ENCODE measurements around the gene CADPS2.

Gene CADPS2

GRCh38 chr7:122600630-122601029 lies 285.6 kb downstream of the CADPS2 start:
- Histone ChIP-seq H3K27ac (ENCODE audit: low read length) (no peak overlapping the region), H3K79me2 (ENCODE audit: insufficient read depth, low read length) (no peaks in the 10 kb centered on the region), H3K4me1 (ENCODE audit: insufficient read depth, low read length) (no peaks in the 10 kb centered on the region), H3K9me3 (ENCODE audit: insufficient read depth, low read length, severe bottlenecking) (no peaks in the 10 kb centered on the region), H2AFZ (ENCODE audit: low read depth, low read length) (no peak overlapping the region), H3K27me3 (ENCODE audit: insufficient read depth, low read length, poor library complexity) (no peaks in the 10 kb centered on the region), H3K36me3 (ENCODE audit: insufficient read depth, low read length) (no peaks in the 10 kb centered on the region), H4K20me1 (ENCODE audit: insufficient read depth, low read length) (no peaks in the 10 kb centered on the region), H3K4me2 (ENCODE audit: insufficient read depth, low read length) (no peak overlapping the region), H3K4me3 (ENCODE audit: low read depth in 1 of 2, low read length in 2 of 2) (no peak overlapping the region), H3K9ac (ENCODE audit: low read depth, low read length) (no peak overlapping the region)
- no peak for TF ChIP-seq EZH2 (IDR thresholded peaks at IDR 0.05; ENCODE audit: borderline replicate concordance, low read depth, low read length, severe bottlenecking)
- TF ChIP-seq CTCF (IDR thresholded peaks at IDR 0.05; ENCODE audit: borderline replicate concordance, extremely low read depth, low read length, poor library complexity, severe bottlenecking) = no peak
- ATAC-seq (ENCODE audit: insufficient read depth, low read depth) (no peak), DNase-seq (no peak)

DNA sequence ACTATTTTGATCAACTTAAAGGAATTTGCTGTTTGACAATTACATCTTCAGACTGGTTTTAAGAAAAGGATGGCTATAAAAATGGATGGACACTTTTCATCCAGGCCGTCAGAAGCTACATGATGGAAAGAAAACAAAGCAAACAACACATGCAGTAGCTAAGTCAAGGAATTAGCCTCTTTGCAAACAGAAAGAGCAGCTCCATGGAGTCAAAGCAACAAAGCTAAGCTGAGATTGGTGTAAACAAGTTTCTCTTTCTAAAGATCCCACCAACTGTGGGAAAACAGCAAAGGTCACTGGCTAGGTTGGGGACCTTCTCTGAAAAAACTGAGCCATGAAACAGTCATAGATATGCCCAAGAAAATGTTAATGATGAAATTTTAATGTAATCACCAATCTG lies 286.2 kb downstream of the CADPS2 start:
- H3K9me3 ChIP-seq (ENCODE audit: insufficient read depth, low read length, severe bottlenecking) = no peaks in the 10 kb centered on the region
- H3K36me3 ChIP-seq (ENCODE audit: insufficient read depth, low read length) = no peaks in the 10 kb centered on the region
- no peak overlapping the region for H3K4me2 ChIP-seq (ENCODE audit: insufficient read depth, low read length)
- no peaks in the 10 kb centered on the region for H3K27me3 ChIP-seq (ENCODE audit: insufficient read depth, low read length, poor library complexity)
- H4K20me1 ChIP-seq (ENCODE audit: insufficient read depth, low read length) = no peaks in the 10 kb centered on the region
- no peak overlapping the region for H3K9ac ChIP-seq (ENCODE audit: low read depth, low read length)
- no peak overlapping the region for H2AFZ ChIP-seq (ENCODE audit: low read depth, low read length)
- DNase-seq (no peak), ATAC-seq (ENCODE audit: insufficient read depth, low read depth) (no peak)
- H3K4me3 ChIP-seq (ENCODE audit: low read depth in 1 of 2, low read length in 2 of 2) = no peak overlapping the region
- H3K79me2 ChIP-seq (ENCODE audit: insufficient read depth, low read length) = no peaks in the 10 kb centered on the region
- no peak overlapping the region for H3K27ac ChIP-seq (ENCODE audit: low read length)
- H3K4me1 ChIP-seq (ENCODE audit: insufficient read depth, low read length) = no peaks in the 10 kb centered on the region
- TF ChIP-seq EZH2 (IDR thresholded peaks at IDR 0.05; ENCODE audit: borderline replicate concordance, low read depth, low read length, severe bottlenecking) = no peak
- no peak for TF ChIP-seq CTCF (IDR thresholded peaks at IDR 0.05; ENCODE audit: borderline replicate concordance, extremely low read depth, low read length, poor library complexity, severe bottlenecking)

DNA sequence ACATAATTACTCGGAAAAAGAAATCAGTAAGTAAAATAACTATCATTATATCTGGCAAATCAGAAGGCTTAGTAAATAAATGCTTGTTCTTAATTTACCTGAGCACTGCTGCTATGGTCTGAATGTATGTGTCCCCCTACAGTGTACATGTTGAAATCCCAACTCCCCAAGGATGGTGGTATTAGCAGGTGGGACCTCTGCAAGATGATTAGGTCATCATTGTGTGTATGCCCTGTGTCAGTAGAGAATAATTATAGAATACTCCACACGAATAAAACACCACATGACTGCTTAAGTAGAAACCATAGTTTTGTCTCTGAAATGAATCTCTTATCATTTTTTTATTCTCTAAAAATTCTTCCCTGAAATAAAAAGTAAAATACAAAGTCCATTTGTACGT lies 289.0 kb downstream of the CADPS2 start:
- Histone ChIP-seq H3K4me1 (ENCODE audit: insufficient read depth, low read length) (no peaks in the 10 kb centered on the region), H2AFZ (ENCODE audit: low read depth, low read length) (no peak overlapping the region), H4K20me1 (ENCODE audit: insufficient read depth, low read length) (no peaks in the 10 kb centered on the region), H3K4me3 (ENCODE audit: low read depth in 1 of 2, low read length in 2 of 2) (no peak overlapping the region), H3K4me2 (ENCODE audit: insufficient read depth, low read length) (no peak overlapping the region), H3K27ac (ENCODE audit: low read length) (no peak overlapping the region), H3K27me3 (ENCODE audit: insufficient read depth, low read length, poor library complexity) (no peaks in the 10 kb centered on the region), H3K36me3 (ENCODE audit: insufficient read depth, low read length) (no peaks in the 10 kb centered on the region), H3K79me2 (ENCODE audit: insufficient read depth, low read length) (no peaks in the 10 kb centered on the region), H3K9me3 (ENCODE audit: insufficient read depth, low read length, severe bottlenecking) (no peaks in the 10 kb centered on the region), H3K9ac (ENCODE audit: low read depth, low read length) (no peak overlapping the region)
- no peak for DNase-seq
- no peak for ATAC-seq (ENCODE audit: insufficient read depth, low read depth)
- TF ChIP-seq CTCF (IDR thresholded peaks at IDR 0.05; ENCODE audit: borderline replicate concordance, extremely low read depth, low read length, poor library complexity, severe bottlenecking) (no peak), EZH2 (IDR thresholded peaks at IDR 0.05; ENCODE audit: borderline replicate concordance, low read depth, low read length, severe bottlenecking) (no peak)

DNA sequence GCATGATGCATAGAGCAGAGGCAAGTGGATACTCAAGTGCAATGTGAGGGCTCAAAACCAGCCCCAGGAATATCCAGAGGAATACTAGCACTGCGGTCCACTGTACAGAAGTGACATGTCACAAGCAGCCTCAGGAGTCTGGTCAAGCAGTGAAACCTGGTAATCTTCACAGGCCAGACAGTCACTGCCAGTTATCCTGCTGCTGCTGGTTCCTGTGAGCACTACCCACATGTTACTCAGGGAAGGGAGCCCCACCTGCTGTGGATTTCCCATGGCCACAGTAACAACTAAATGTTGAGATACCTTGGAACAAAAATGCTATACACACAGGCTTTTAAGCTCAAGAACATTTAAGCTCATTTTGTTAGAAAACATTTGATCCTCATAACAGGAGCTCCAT lies 290.4 kb downstream of the CADPS2 start:
- no peak overlapping the region for H3K4me3 ChIP-seq (ENCODE audit: low read depth in 1 of 2, low read length in 2 of 2)
- no peak overlapping the region for H2AFZ ChIP-seq (ENCODE audit: low read depth, low read length)
- H3K9me3 ChIP-seq (ENCODE audit: insufficient read depth, low read length, severe bottlenecking) = no peaks in the 10 kb centered on the region
- H3K36me3 ChIP-seq (ENCODE audit: insufficient read depth, low read length) = no peaks in the 10 kb centered on the region
- H3K9ac ChIP-seq (ENCODE audit: low read depth, low read length) = no peak overlapping the region
- no peak overlapping the region for H3K4me2 ChIP-seq (ENCODE audit: insufficient read depth, low read length)
- H3K27ac ChIP-seq (ENCODE audit: low read length) = no peak overlapping the region
- H3K4me1 ChIP-seq (ENCODE audit: insufficient read depth, low read length) = no peaks in the 10 kb centered on the region
- H3K79me2 ChIP-seq (ENCODE audit: insufficient read depth, low read length) = no peaks in the 10 kb centered on the region
- no peaks in the 10 kb centered on the region for H4K20me1 ChIP-seq (ENCODE audit: insufficient read depth, low read length)
- no peaks in the 10 kb centered on the region for H3K27me3 ChIP-seq (ENCODE audit: insufficient read depth, low read length, poor library complexity)
- ATAC-seq (ENCODE audit: insufficient read depth, low read depth) = no peak
- no peak for DNase-seq
- no peak for TF ChIP-seq CTCF (IDR thresholded peaks at IDR 0.05; ENCODE audit: borderline replicate concordance, extremely low read depth, low read length, poor library complexity, severe bottlenecking)
